Mesothelial cell of epicardium (in vitro differentiated cells): ENCODE data around the gene IQCK. TPM values are rescaled to one million over a fixed set of nuclear protein-coding genes. Genes with fewer than 3 reads are reported as not detected.

Experiments used
- DNase-seq, 2 experiments: peaks; one replicate each; pipeline ENCODE4 v3.0.0; 2021; ENCODE audit warnings: low spot score in 2 of 2; ENCODE audit not compliant: unreplicated experiment in 2 of 2
- H3K27ac Mint-ChIP-seq: 2 replicates; pipeline ENCODE4 v1.8.0; 2021; ENCODE audit warnings: mixed read lengths
- H3K27me3 Mint-ChIP-seq: 2 replicates; pipeline ENCODE4 v1.8.0; 2021; ENCODE audit warnings: low read depth, mixed read lengths
- H3K36me3 Mint-ChIP-seq: 2 replicates; pipeline ENCODE4 v1.8.0; 2021; ENCODE audit warnings: mixed read lengths
- H3K4me1 Mint-ChIP-seq: 2 replicates; pipeline ENCODE4 v1.8.0; 2021; ENCODE audit warnings: mixed read lengths
- H3K4me3 Mint-ChIP-seq: 2 replicates; pipeline ENCODE4 v1.8.0; 2021; ENCODE audit warnings: mild to moderate bottlenecking, moderate library complexity, mixed read lengths
- H3K9me3 Mint-ChIP-seq: 2 replicates; pipeline ENCODE4 v1.8.0; 2021; ENCODE audit warnings: mixed read lengths
- total RNA-seq: library from RNA; stranded (reverse); gene quantifications from 3 replicates; pipeline ENCODE4 v1.2.1, GENCODE V29; 2021
- TF ChIP-seq, protein P1 (sequence below): fragments of 200-600 bp; sonication (generic); IDR thresholded peaks from one replicate; pipeline ENCODE4 v1.5.0; 2021; ENCODE audit warnings: antibody characterized with exemption; ENCODE audit not compliant: unreplicated experiment

The IQCK gene
- total RNA-seq, 1 donor from 2014 or later, result 16.0 TPM

DNA sequence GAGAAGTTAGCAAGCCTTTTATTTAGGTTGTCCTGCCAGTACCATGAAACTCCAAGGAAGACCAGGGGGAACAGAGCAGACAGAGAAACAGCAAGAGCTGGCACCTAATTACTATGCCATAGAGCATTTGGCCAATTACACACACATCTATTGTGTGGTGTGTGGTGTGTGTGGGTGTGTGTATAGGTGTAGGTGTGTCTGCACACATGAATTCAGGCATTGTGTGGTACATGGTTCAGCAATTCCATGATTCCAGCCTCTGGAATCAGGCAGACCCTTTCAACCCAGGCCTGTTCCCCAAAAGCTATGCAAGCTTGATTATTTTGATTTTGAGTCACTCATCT, 25.7 kb downstream of the IQCK start:
- Mint-ChIP-seq H3K36me3 (peaks cover 7% of the 10 kb centered on the region), H3K27ac (no peak overlapping the region), H3K27me3 (no peaks in the 10 kb centered on the region), H3K9me3 (no peaks in the 10 kb centered on the region), H3K4me1 (peaks cover 29% of the 10 kb centered on the region), H3K4me3 (no peak overlapping the region)
- no peak for DNase-seq
- TF ChIP-seq, protein P1, sequence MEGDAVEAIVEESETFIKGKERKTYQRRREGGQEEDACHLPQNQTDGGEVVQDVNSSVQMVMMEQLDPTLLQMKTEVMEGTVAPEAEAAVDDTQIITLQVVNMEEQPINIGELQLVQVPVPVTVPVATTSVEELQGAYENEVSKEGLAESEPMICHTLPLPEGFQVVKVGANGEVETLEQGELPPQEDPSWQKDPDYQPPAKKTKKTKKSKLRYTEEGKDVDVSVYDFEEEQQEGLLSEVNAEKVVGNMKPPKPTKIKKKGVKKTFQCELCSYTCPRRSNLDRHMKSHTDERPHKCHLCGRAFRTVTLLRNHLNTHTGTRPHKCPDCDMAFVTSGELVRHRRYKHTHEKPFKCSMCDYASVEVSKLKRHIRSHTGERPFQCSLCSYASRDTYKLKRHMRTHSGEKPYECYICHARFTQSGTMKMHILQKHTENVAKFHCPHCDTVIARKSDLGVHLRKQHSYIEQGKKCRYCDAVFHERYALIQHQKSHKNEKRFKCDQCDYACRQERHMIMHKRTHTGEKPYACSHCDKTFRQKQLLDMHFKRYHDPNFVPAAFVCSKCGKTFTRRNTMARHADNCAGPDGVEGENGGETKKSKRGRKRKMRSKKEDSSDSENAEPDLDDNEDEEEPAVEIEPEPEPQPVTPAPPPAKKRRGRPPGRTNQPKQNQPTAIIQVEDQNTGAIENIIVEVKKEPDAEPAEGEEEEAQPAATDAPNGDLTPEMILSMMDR, result no peak

DNA sequence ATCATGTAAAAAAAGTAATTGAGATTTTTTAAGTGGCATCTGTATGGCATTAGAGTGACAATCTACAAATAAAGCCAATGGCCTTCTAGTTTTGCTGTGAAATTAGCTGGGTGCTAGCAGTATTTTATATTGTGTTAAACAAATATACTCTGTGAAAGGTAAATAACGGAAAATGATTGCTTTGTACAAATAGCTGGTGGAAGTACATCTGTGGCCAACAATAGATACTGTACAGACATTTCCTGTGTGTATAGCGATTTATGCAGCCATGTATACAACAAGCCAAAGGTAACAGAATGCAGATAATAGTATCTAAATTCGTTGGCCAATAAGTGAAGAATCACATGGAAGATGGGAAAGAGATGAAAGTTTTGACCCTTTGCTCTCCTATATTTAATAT, 26.6 kb downstream of the IQCK start:
- Mint-ChIP-seq H3K27ac (no peak overlapping the region), H3K36me3 (peaks cover 5% of the 10 kb centered on the region), H3K4me3 (no peak overlapping the region), H3K9me3 (no peaks in the 10 kb centered on the region), H3K27me3 (no peaks in the 10 kb centered on the region), H3K4me1 (peaks cover 38% of the 10 kb centered on the region)
- TF ChIP-seq, protein P1, result no peak
- no peak for DNase-seq

- peaks cover under 1% of the 10 kb centered on the region for H3K36me3 Mint-ChIP-seq
- H3K4me3 Mint-ChIP-seq, result no peak overlapping the region
- no peak for DNase-seq
- TF ChIP-seq, protein P1, result no peak
- no peaks in the 10 kb centered on the region for H3K9me3 Mint-ChIP-seq
- H3K27ac Mint-ChIP-seq, result peak overlapping the region; percentile 56
- peaks cover 46% of the 10 kb centered on the region for H3K4me1 Mint-ChIP-seq
- no peaks in the 10 kb centered on the region for H3K27me3 Mint-ChIP-seq
Measured at GRCh38 chr16:19745286-19746010, 27.4 kb downstream of the IQCK start.

DNA sequence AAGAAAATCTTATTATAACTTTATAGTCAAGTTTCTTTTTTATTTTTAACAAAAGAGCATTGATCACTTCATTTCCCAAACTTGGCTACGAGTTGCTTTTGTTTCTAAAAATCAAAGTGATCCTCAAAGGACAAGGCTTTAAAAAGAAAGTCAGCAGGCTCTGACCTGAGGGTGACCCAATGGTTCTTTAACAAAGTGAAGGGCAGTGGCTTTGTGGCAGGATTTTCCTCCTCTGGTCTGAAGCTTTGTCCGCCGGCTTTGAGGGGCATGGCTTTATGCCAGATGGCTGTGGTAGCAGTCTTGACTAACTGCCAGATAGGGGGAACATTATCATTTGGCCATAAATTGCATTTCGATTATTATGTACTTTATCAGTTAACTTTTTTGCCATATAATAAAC, 28.5 kb downstream of the IQCK start:
- TF ChIP-seq, protein P1, result no peak
- no peaks in the 10 kb centered on the region for H3K9me3 Mint-ChIP-seq
- DNase-seq, result no peak
- peak overlapping the region; percentile 25 for H3K27ac Mint-ChIP-seq
- no peaks in the 10 kb centered on the region for H3K36me3 Mint-ChIP-seq
- H3K27me3 Mint-ChIP-seq, result no peaks in the 10 kb centered on the region
- peaks cover 53% of the 10 kb centered on the region for H3K4me1 Mint-ChIP-seq
- H3K4me3 Mint-ChIP-seq, result no peak overlapping the region

DNA sequence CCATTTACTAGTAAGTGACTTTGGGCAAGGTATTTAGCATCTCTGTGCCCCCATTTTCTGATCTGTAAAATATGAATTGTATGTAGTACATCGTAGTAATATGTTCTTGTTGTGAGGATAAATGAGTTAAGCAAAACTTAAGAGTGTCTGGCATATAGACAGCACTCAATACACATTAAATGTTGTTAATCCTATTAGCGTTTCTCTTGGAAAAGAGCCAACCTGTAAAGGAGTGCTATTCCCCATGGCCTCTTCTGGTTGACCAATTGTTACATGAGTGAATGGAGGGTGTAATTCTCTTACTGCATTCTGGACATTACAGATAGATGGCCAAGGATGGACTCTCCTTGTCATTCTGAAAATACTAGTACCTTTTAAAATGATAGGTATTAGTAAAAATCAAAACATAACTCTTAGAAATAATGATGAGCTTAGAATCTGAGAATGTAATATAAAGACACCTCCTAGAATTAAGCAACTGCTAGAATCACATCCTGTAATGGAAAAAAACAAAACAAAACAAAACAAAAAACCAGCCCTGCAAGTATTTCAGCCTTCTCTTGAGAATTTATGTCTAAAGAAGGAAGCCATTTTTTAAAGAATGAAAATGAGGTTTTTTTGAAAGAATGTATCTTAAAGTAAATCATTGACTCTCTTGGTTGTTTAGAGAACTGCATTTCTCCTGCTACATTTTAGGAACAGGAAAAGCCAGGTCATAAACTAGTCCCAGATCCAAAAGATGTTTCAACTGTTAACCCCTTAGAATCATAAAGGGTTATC, 30.5 kb downstream of the IQCK start:
- peak overlapping the region; percentile 95 for H3K27ac Mint-ChIP-seq

More for the DNA sequence above, 30.5 kb downstream of the IQCK start:
- peak overlapping the region; percentile 30 for H3K4me3 Mint-ChIP-seq
- DNase-seq, result no peak
- H3K9me3 Mint-ChIP-seq, result no peaks in the 10 kb centered on the region
- peaks cover 67% of the 10 kb centered on the region for H3K4me1 Mint-ChIP-seq
- TF ChIP-seq, protein P1, result no peak
- no peaks in the 10 kb centered on the region for H3K27me3 Mint-ChIP-seq
- H3K36me3 Mint-ChIP-seq, result no peaks in the 10 kb centered on the region
